ENCODE data around the gene ABRACL.

ABRACL gene

GRCh38 chr6:139068846-139069245 lies 40.3 kb downstream of the ABRACL start:
- Histone ChIP-seq H3K4me3 (ENCODE audit: low read length in 2 of 2) (no peak overlapping the region), H3K4me1 (ENCODE audit: control insufficient read depth in 2 of 2, insufficient read depth in 2 of 2, low read length in 2 of 2) (no peaks in the 10 kb centered on the region), H3K27me3 (ENCODE audit: control insufficient read depth in 2 of 2, insufficient read depth in 2 of 2, low read length in 2 of 2) (no peaks in the 10 kb centered on the region), H3K36me3 (ENCODE audit: control insufficient read depth in 2 of 2, insufficient read depth in 2 of 2, low read length in 2 of 2) (no peaks in the 10 kb centered on the region), H3K27ac (ENCODE audit: low read depth in 2 of 2, low read length in 2 of 2) (no peak overlapping the region), H3K9ac (ENCODE audit: low read depth in 1 of 2, low read length in 2 of 2) (no peak overlapping the region), H3K9me3 (ENCODE audit: control insufficient read depth in 2 of 2, low read length in 2 of 2) (no peaks in the 10 kb centered on the region)

GRCh38 chr6:139073118-139073517 lies 44.6 kb downstream of the ABRACL start:
- H3K9ac ChIP-seq (ENCODE audit: low read depth in 1 of 2, low read length in 2 of 2) = no peak overlapping the region
- no peaks in the 10 kb centered on the region for H3K9me3 ChIP-seq (ENCODE audit: control insufficient read depth in 2 of 2, low read length in 2 of 2)
- no peaks in the 10 kb centered on the region for H3K4me1 ChIP-seq (ENCODE audit: control insufficient read depth in 2 of 2, insufficient read depth in 2 of 2, low read length in 2 of 2)
- no peaks in the 10 kb centered on the region for H3K27me3 ChIP-seq (ENCODE audit: control insufficient read depth in 2 of 2, insufficient read depth in 2 of 2, low read length in 2 of 2)
- no peak overlapping the region for H3K4me3 ChIP-seq (ENCODE audit: low read length in 2 of 2)
- no peak overlapping the region for H3K27ac ChIP-seq (ENCODE audit: low read depth in 2 of 2, low read length in 2 of 2)
- H3K36me3 ChIP-seq (ENCODE audit: control insufficient read depth in 2 of 2, insufficient read depth in 2 of 2, low read length in 2 of 2) = no peaks in the 10 kb centered on the region

DNA sequence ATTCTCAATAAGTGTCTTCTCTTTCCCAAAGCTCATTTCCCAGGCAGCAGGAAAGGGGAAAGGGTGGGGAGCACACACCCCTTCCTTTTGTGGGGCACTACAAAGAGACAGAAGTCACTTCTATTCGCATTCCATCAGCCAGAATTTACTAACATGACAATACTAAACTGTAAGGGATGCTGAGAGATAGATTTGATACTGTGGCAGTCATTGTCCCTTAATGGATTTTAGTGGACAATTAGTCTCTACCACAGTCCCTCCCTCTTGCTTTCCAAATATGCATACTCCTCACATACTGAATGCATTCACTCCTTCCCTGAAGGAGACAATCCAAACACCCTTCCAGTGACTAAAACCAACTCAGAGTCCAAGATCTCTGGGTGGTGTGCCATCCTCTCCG lies 50.5 kb downstream of the ABRACL start:
- H3K36me3 ChIP-seq (ENCODE audit: control insufficient read depth in 2 of 2, insufficient read depth in 2 of 2, low read length in 2 of 2) = no peaks in the 10 kb centered on the region

GRCh38 chr6:139080255-139080920 lies 51.8 kb downstream of the ABRACL start:
- Histone ChIP-seq H3K9me3 (ENCODE audit: control insufficient read depth in 2 of 2, low read length in 2 of 2) (no peaks in the 10 kb centered on the region), H3K4me1 (ENCODE audit: control insufficient read depth in 2 of 2, insufficient read depth in 2 of 2, low read length in 2 of 2) (no peaks in the 10 kb centered on the region), H3K9ac (ENCODE audit: low read depth in 1 of 2, low read length in 2 of 2) (no peak overlapping the region), H3K27me3 (ENCODE audit: control insufficient read depth in 2 of 2, insufficient read depth in 2 of 2, low read length in 2 of 2) (no peaks in the 10 kb centered on the region), H3K4me3 (ENCODE audit: low read length in 2 of 2) (no peak overlapping the region), H3K36me3 (ENCODE audit: control insufficient read depth in 2 of 2, insufficient read depth in 2 of 2, low read length in 2 of 2) (no peaks in the 10 kb centered on the region), H3K27ac (ENCODE audit: low read depth in 2 of 2, low read length in 2 of 2) (no peak overlapping the region)

More for the DNA sequence above, 50.5 kb downstream of the ABRACL start:
- H3K9me3 ChIP-seq (ENCODE audit: control insufficient read depth in 2 of 2, low read length in 2 of 2) = no peaks in the 10 kb centered on the region
- no peak overlapping the region for H3K9ac ChIP-seq (ENCODE audit: low read depth in 1 of 2, low read length in 2 of 2)
- no peak overlapping the region for H3K27ac ChIP-seq (ENCODE audit: low read depth in 2 of 2, low read length in 2 of 2)
- no peaks in the 10 kb centered on the region for H3K4me1 ChIP-seq (ENCODE audit: control insufficient read depth in 2 of 2, insufficient read depth in 2 of 2, low read length in 2 of 2)
- no peak overlapping the region for H3K4me3 ChIP-seq (ENCODE audit: low read length in 2 of 2)
- H3K27me3 ChIP-seq (ENCODE audit: control insufficient read depth in 2 of 2, insufficient read depth in 2 of 2, low read length in 2 of 2) = no peaks in the 10 kb centered on the region

GRCh38 chr6:139081471-139081870 lies 52.9 kb downstream of the ABRACL start:
- H3K9ac ChIP-seq (ENCODE audit: low read depth in 1 of 2, low read length in 2 of 2) = no peak overlapping the region
- H3K27me3 ChIP-seq (ENCODE audit: control insufficient read depth in 2 of 2, insufficient read depth in 2 of 2, low read length in 2 of 2) = no peaks in the 10 kb centered on the region
- H3K4me3 ChIP-seq (ENCODE audit: low read length in 2 of 2) = no peak overlapping the region
- H3K36me3 ChIP-seq (ENCODE audit: control insufficient read depth in 2 of 2, insufficient read depth in 2 of 2, low read length in 2 of 2) = no peaks in the 10 kb centered on the region
- H3K9me3 ChIP-seq (ENCODE audit: control insufficient read depth in 2 of 2, low read length in 2 of 2) = no peaks in the 10 kb centered on the region
- H3K4me1 ChIP-seq (ENCODE audit: control insufficient read depth in 2 of 2, insufficient read depth in 2 of 2, low read length in 2 of 2) = no peaks in the 10 kb centered on the region
- no peak overlapping the region for H3K27ac ChIP-seq (ENCODE audit: low read depth in 2 of 2, low read length in 2 of 2)

DNA sequence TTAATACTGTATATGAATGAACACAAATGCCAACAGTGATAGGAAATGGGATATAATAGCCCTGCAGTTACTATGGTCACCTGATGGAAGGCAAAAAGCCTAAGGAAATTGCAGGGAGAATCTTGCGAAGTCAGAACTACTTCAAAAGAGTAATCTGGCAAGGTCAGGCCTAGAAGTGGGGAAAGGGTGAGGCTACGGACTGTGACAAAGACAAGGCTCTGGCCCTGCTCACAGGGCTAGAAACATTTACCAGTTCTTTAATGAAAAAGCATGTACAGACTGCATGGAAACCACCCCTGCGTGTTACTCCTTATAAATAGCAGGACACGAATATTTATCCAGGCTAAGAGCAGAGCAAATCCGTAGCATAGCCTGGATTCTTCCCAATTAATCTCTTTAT lies 53.8 kb downstream of the ABRACL start:
- Histone ChIP-seq H3K9ac (ENCODE audit: low read depth in 1 of 2, low read length in 2 of 2) (no peak overlapping the region), H3K4me1 (ENCODE audit: control insufficient read depth in 2 of 2, insufficient read depth in 2 of 2, low read length in 2 of 2) (no peaks in the 10 kb centered on the region)

GRCh38 chr6:139091826-139092225 lies 63.3 kb downstream of the ABRACL start:
- Histone ChIP-seq H3K9me3 (ENCODE audit: control insufficient read depth in 2 of 2, low read length in 2 of 2) (no peaks in the 10 kb centered on the region), H3K27ac (ENCODE audit: low read depth in 2 of 2, low read length in 2 of 2) (no peak overlapping the region), H3K4me1 (ENCODE audit: control insufficient read depth in 2 of 2, insufficient read depth in 2 of 2, low read length in 2 of 2) (no peaks in the 10 kb centered on the region), H3K36me3 (ENCODE audit: control insufficient read depth in 2 of 2, insufficient read depth in 2 of 2, low read length in 2 of 2) (no peaks in the 10 kb centered on the region), H3K27me3 (ENCODE audit: control insufficient read depth in 2 of 2, insufficient read depth in 2 of 2, low read length in 2 of 2) (no peaks in the 10 kb centered on the region), H3K9ac (ENCODE audit: low read depth in 1 of 2, low read length in 2 of 2) (no peak overlapping the region), H3K4me3 (ENCODE audit: low read length in 2 of 2) (no peak overlapping the region)

More for the DNA sequence above, 53.8 kb downstream of the ABRACL start:
- H3K36me3 ChIP-seq (ENCODE audit: control insufficient read depth in 2 of 2, insufficient read depth in 2 of 2, low read length in 2 of 2) = no peaks in the 10 kb centered on the region
- H3K4me3 ChIP-seq (ENCODE audit: low read length in 2 of 2) = no peak overlapping the region
- H3K9me3 ChIP-seq (ENCODE audit: control insufficient read depth in 2 of 2, low read length in 2 of 2) = no peaks in the 10 kb centered on the region
- no peaks in the 10 kb centered on the region for H3K27me3 ChIP-seq (ENCODE audit: control insufficient read depth in 2 of 2, insufficient read depth in 2 of 2, low read length in 2 of 2)
- H3K27ac ChIP-seq (ENCODE audit: low read depth in 2 of 2, low read length in 2 of 2) = no peak overlapping the region
